CD4-positive, alpha-beta T cell treated with Interleukin-12 subunit alpha and Interleukin-12 subunit beta, for 1 hour (primary cell): ENCODE results near the gene ZDHHC14.
A peak's percentile ranks its signal among the peaks of the same experiment; 100 is the strongest.
"Not testable (repeated sequence)": the region's sequence is repeated elsewhere in the genome, so short reads cannot be mapped to it uniquely, and the experiment has no call there.

ENCODE experiments used
- DNase-seq: peaks from one replicate; pipeline ENCODE4 v3.0.0-alpha.2; 2020

Gene ZDHHC14

GRCh38 chr6:157449610-157450009 lies 68.6 kb downstream of the ZDHHC14 start:
- no peak for DNase-seq

DNA sequence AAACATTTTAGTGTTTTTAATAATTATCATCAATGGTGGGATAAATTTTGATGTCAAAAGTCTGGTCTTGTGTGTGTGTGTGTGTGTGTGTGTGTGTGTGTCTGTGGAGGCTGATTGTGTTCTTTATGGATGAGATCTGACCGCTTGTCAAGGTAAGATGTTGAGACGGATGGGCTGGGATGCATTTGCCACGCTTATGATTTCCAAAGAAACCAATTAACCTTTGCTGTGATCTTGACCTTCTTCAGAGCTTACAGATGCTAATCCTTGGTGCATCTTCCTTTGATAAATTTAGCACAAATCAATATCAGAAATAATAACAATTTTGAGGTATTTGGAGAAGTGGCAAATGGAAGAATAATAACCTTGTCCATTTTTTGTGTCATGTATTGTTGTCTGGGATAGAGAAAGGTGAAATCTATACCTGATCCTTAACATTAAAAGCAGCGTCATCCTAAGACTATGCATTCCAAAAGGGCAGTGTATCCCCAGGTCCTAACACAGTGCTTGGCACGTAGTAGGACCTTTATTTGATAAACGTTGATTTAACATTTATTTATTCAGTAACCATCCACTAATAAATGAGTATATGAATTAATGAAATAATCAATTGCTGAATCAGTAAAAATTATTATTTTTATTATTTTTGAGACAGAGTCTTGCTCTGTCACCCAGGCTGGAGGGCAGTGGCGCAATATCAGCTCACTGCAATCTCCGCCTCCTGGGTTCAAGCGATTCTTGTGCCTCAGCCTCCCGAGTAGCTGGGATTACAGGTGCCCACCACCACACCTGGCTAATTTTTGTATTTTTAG lies 70.1 kb downstream of the ZDHHC14 start:
- DNase-seq, result no peak

- DNase-seq, result no peak
Measured at GRCh38 chr6:157452096-157452495, 71.1 kb downstream of the ZDHHC14 start.

- no peak for DNase-seq
Measured at GRCh38 chr6:157453131-157453530, 72.1 kb downstream of the ZDHHC14 start.

- DNase-seq, result no peak
Measured at GRCh38 chr6:157453978-157454377, 73.0 kb downstream of the ZDHHC14 start.

DNA sequence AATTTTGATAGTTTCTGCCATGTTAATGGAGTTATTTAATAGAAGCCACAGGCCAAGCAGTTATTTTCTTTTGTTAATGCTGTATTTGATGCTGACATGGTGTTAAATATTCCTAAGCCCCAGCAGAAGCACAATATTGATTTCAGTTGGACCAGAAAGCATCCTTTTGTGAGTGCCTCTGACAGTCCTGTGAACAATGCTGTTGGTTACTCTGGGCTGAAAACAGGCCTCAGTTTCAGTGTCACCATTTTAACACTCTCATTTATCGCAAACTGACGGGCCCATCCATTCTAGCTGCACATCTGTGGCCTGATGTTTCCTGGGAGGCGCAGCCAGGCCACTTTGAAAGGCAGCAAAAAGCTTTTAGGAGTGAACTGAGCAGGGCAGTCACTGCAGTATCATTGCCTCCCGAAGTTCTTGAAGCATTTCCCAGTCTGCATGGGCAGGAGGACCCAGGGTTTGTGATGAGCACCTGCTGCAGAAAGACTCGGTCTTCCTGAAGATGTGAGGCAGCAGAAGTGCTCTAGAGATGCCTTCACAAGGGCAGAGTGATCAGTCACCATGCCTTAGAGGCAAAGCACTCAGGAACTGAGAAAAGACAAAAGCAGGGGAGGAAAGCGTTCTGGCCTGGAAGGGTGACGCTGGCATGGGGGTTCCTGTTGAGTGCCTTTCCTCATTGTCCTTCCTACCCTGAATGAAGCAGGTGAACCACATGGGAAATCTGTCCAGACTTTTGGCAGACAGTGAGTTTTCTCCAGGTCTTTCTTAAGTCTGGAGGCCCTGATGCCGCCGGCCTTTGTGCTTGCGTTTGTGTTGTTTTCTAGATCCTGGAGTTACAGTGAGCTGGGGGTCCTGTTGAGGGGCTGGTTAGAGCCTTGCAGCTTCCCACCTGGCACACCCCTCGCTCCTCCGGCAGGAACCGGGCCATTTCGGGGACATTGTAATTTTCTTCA lies 74.0 kb downstream of the ZDHHC14 start:
- no peak for DNase-seq

GRCh38 chr6:157455731-157456523 lies 74.9 kb downstream of the ZDHHC14 start:
- no peak for DNase-seq

DNA sequence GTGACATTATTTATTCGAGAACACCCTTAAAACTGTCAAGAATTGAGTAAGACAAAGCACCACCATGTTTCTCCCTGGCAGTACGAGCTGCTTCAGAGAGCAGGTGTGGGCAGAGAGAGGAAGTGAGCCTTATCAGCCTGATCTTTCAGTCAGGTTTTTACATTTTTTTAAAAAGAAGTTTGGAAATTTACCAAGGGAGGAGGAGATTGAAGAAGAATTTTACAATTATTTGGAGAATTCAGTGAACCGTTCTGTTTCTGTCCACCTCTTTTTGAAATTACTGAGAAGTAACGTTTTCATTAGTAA lies 75.5 kb downstream of the ZDHHC14 start:
- no peak for DNase-seq

DNA sequence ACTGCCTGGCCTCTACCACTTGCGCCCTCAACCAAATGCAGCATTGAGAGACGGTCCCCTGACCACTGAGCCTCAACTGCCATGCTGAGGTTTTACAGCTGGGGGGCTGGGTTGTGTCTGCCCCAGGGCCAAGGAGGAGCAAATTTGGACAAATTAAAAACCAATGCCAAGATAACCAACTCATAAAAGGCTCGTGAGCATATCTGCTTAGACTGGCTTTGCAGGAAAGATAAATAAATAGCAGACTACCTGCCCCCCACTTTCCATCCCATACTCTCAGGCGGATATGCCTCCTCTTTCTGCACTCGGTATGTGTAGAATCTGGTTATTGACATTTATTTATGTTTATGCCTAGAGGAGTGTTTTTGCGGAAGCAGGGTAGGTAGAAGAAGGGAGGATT lies 76.8 kb downstream of the ZDHHC14 start:
- no peak for DNase-seq

- DNase-seq, result no peak
Measured at GRCh38 chr6:157459327-157459726, 78.3 kb downstream of the ZDHHC14 start.

DNA sequence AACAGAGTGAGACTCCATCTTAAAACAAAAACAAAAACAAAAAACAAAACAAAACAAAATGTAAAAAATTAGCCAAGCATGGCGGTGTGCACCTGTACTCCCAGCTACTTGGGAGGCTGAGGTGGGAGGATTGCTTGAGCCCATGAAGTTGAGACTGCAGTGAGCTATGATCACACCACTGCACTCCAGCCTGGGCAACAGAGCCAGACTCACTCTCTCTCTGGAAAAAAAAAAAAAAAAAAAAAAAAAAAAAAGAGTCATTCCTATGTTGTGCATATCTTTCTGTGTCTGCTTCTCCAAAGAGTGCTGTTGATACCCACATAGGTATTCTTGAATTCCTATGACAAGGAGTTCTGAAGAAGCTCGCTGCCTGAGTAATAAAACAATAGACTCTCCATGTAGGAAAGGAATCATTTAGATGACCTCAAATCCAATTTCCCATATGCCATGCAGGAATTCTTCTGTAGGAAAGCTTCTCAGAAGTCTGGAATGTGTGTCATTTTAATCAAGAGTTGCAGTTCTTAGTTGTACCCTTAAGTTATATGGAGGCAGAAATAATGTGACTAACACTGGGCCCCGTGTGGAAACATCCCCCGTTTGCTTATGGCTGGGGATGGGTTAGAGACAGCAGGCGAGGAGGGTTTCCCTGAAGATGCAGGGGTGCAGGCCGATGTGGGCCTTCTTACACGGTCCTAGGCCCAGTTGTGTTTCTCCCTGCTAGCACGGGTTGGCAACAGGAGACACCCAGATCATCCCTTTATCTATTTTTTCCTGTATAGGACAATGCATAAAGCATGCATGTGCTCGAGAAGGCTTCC lies 79.4 kb downstream of the ZDHHC14 start:
- no peak for DNase-seq

DNA sequence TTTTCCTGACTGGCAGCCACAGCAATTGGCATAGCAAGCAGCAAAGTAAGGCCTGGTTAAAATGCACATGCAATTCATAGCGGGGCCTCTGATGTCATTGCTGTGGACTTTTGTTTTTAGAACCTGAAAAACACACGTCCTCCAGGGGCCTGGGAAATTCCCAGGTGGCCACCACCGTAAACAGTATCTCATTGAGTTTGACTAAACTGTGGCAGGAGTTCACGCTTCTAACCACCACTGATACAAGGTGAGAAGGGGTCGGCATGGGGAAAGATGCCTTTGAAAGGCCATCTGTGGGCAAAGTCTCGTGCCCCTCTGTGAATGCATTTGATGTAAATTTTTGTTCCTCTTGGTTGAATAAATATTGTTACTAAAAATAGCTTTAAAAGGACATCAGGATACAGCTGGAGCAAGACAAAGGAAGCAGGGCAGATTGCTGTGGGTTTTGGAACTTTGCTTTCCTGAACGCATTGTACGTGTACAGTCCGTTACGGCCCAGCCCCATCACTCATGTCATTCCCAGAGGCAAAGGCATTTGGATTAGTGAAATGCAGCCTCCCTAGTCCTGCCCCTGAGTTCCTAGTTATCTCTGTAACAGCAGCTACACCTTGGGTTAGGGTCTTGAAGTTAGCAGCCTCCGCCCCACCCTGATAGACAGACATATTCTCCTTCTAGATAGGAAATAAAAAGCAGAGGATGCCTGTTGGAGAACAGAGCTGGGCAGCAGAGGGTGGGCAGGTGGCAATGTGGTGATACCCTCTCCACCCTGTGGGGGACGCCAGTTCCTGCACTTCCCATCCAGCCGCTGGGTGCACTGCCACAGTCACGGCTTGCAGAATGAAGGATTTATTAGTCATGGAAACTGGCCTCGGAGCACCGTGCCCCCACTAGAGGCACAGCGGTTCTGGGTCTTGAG lies 80.3 kb downstream of the ZDHHC14 start:
- DNase-seq, result peak; percentile 13

DNA sequence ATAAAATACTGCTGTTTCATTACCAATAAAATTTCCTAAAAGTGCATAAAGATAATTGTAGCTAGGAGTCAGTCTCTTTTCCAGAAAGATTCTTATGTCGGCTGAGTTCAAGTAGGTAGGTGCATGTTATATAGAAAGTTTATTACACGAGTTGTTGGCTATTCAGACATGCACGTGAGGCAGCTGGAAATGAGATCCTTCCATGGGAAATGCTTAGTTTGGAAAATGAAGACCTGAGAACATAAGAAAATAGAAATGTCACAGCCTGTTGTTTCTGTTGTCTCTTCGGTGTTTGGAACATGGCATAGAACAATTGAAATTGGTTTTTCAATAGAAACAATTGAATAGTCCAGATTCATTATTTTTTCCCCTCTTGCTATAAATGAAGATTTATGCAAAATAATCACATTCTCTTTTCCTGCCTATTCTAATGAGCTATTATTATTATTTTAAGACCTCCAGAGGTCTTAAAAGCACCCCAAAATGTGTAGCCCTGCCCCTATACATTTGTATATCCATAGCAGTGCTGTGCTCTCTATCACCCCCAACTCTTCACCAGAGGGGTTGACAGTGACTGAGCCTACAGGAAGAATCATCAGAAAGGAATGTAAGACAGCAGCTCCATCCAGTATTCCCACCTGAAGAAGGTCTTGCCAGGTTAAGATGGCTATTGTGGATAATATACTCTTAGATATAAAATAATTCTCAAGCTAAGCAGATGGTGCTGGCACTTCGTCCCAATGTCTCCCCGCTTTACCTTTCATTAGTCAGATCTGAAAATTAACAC lies 82.2 kb downstream of the ZDHHC14 start:
- no peak for DNase-seq

- not testable (repeated sequence) for DNase-seq
Measured at GRCh38 chr6:157463743-157464135, 82.7 kb downstream of the ZDHHC14 start.

DNA sequence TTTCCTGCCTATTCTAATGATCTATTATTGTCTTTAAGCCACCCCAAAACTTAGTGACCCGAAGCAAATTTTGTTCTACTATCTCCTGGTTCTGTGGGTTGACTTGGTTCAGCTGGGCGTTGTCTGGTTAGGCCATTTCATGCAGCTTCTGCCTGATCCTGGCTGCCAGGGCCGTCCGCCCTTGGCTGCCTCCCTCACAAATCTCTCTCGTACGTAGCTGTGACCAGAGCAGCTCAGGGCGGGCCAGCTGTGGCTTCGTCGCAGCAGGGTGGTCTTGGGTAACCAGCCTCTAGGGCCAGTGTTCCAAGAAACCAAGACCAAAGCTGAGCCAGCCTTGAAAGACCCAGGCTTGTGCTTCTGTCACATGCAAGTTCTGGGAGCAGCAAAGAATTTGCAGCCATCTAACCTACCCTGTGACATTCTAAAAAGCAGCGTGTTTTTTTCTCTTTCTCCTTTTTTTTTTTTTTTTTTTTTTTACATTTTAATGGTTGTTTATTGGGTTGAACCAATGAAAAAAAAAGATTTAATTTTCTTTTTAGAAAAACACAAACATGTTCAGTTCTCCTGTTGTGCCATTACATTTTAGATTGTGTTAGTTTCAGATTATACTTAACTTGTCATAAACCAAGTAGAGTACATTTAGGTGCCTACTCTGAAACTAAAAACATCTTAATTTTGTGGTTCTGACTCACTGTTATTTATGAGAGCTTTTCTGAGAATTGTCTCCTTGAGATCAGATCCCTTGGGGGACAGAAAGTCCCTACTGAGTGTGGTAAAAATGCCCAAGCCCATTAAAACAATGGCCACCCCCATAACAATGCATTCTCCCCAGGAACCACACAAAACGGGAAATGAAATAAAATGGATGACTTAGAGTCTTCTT lies 83.9 kb downstream of the ZDHHC14 start:
- no peak for DNase-seq

GRCh38 chr6:157466342-157466648 lies 85.3 kb downstream of the ZDHHC14 start:
- no peak for DNase-seq

DNA sequence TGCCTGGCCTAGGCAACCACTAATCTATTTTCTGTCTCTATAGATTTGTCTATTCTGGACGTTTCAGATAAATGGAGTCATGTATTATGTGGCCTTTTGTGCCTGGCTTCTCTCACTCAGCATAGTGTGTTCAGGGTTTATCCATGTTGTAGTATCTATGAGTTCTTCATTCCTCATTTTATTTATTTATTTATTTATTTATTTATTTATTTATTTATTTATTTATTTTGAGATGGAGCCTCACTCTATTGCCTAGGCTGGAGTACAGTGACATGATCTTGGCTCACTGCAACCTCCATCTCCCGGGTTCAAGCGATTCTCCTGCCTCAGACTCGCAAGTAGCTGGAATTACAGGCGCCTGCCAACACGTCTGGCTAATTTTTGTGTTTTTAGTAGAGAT lies 86.3 kb downstream of the ZDHHC14 start:
- not testable (repeated sequence) for DNase-seq

DNA sequence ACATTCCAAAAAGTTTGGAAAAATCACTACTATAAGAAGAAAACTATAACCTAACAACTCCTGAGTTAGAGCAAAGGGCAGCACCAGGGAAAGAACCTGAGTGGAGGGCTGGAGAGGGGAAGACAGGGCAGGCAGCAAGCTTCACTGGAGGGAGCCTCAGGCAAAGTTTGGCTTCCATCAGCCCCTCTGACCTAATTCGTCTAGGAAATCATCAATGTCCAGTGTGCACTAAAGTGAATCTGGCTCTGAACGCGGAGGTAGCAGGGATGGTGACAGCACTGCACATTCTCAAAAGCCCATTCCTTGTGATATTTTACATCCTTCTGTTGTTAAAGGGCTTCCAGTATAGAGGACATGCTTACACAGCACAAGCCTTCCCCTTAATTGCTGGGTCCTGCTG lies 87.1 kb downstream of the ZDHHC14 start:
- DNase-seq, result no peak

DNA sequence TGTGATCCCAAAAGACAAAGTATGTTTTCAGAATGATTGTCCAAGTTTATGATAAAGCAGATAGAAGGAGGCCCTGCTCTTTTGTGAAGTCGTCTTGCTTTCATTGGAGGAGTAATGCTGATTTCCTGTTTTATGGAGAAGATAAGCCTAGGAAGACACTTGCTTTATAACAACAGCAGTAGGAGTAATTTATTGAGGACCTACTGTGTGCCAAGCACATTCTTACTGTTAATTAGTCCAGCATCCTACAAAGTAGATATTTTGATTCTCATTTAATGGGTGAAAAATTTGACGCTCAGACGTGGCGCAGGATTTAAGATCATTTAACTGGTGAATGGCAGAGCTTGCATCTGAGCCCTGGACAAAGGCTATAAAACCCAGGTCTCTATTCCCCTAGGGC lies 87.6 kb downstream of the ZDHHC14 start:
- DNase-seq, result no peak

GRCh38 chr6:157469378-157469777 lies 88.4 kb downstream of the ZDHHC14 start:
- no peak for DNase-seq
